Camera-type eye (tissue), 1 donor: ENCODE measurements around the gene TMPRSS11B. TPM values are rescaled to one million over a fixed set of nuclear protein-coding genes. Genes with fewer than 3 reads are reported as not detected.

Experiments
- total RNA-seq: library from RNA; depleted of rRNA; stranded (reverse); fragments of >200 nt; gene quantifications from one replicate; pipeline ENCODE4 v1.2.3, GENCODE V29; 2014

The TMPRSS11B gene
- 0.44 TPM for total RNA-seq

GRCh38 chr4:68245594-68245993 is at the start of gene TMPRSS11B:
Gene TMPRSS11B (minus strand): TSS chr4:68245694. CDS start chr4:68245558, 136 bp downstream.

Other genes starting within 250 kb of the TMPRSS11B start
- not detected for gene TMPRSS11F, start 115.8 kb downstream of the TMPRSS11B start, total RNA-seq
- 175 TPM for gene YTHDC1, start 104.4 kb upstream of the TMPRSS11B start, total RNA-seq
- gene TMPRSS11E, start 201.8 kb upstream of the TMPRSS11B start, total RNA-seq: not detected